Measurements from ENCODE around the gene TIGD6.
"Not testable (repeated sequence)": the region's sequence is repeated elsewhere in the genome, so short reads cannot be mapped to it uniquely, and the experiment has no call there.

DNA sequence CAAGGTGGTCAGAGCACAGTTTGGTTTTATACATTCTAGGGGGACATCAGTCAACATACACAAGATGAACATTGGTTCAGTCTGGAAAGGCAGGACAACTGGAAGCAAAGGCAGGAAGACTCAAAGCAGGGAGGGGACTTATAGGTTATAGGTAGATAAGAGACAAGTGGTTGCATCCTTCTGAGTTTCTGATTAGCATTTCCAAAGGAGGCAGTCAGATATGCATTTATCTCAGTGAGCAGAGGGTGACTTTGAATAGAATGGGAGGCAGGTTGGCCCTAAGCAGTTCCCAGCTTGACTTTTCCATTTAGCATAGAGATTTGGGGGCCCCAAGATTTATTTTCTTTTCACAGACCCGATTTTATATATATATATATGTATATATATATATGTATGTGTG is 27.6 kb upstream of the TIGD6 start:
- TF ChIP-seq, protein P1, sequence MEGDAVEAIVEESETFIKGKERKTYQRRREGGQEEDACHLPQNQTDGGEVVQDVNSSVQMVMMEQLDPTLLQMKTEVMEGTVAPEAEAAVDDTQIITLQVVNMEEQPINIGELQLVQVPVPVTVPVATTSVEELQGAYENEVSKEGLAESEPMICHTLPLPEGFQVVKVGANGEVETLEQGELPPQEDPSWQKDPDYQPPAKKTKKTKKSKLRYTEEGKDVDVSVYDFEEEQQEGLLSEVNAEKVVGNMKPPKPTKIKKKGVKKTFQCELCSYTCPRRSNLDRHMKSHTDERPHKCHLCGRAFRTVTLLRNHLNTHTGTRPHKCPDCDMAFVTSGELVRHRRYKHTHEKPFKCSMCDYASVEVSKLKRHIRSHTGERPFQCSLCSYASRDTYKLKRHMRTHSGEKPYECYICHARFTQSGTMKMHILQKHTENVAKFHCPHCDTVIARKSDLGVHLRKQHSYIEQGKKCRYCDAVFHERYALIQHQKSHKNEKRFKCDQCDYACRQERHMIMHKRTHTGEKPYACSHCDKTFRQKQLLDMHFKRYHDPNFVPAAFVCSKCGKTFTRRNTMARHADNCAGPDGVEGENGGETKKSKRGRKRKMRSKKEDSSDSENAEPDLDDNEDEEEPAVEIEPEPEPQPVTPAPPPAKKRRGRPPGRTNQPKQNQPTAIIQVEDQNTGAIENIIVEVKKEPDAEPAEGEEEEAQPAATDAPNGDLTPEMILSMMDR (IDR thresholded peaks at IDR 0.05; ENCODE audit: insufficient read depth, low read depth, low read length), result not testable (repeated sequence)
- TF ChIP-seq EZH2 (IDR thresholded peaks at IDR 0.05; ENCODE audit: insufficient read depth, low read length), result not testable (repeated sequence)

Data from astrocyte (in vitro differentiated cells and primary cell).